Mesendoderm (in vitro differentiated cells): Measurements from ENCODE around the gene DSCAML1.
"Not testable (repeated sequence)": the region's sequence is repeated elsewhere in the genome, so short reads cannot be mapped to it uniquely, and the experiment has no call there.

Experiments used
- DNase-seq: peaks from one replicate; pipeline ENCODE4 v3.0.0; 2013
- H2AK5ac ChIP-seq: 2 replicates; pipeline ENCODE4 v1.6.1; 2013; ENCODE audit warnings: low read length, inconsistent platforms
- H2BK120ac ChIP-seq: 2 replicates; pipeline ENCODE4 v1.6.1; 2013; ENCODE audit warnings: low read depth, mild to moderate bottlenecking, low read length, moderate library complexity, mixed read lengths
- H2BK15ac ChIP-seq: replicated peaks from 2 replicates; pipeline ENCODE4 v1.6.1; 2013; ENCODE audit warnings: low read depth, mild to moderate bottlenecking, moderate library complexity
- H2BK5ac ChIP-seq: 2 replicates; pipeline ENCODE4 v1.6.1; 2013; ENCODE audit warnings: low read length, inconsistent platforms
- H3K18ac ChIP-seq: 2 replicates; pipeline ENCODE4 v1.6.1; 2013; ENCODE audit warnings: mild to moderate bottlenecking, low read length, mixed read lengths
- H3K23ac ChIP-seq: one replicate; pipeline ENCODE4 v1.6.1; 2013; ENCODE audit warnings: low read length
- H3K27ac ChIP-seq: 2 replicates; pipeline ENCODE4 v1.5.1; 2013; ENCODE audit warnings: low read depth, mild to moderate bottlenecking, inconsistent platforms, low read length, moderate library complexity
- H3K27me3 ChIP-seq: 2 replicates; pipeline ENCODE4 v1.6.1; 2013; ENCODE audit warnings: low read length, control low read depth, mild to moderate bottlenecking, inconsistent platforms; ENCODE audit not compliant: insufficient read depth, poor library complexity
- H3K36me3 ChIP-seq: 2 replicates; pipeline ENCODE4 v1.6.1; 2013; ENCODE audit warnings: low read length, inconsistent platforms; ENCODE audit not compliant: control insufficient read depth, insufficient read depth
- H3K4ac ChIP-seq: one replicate; pipeline ENCODE4 v1.6.1; 2013; ENCODE audit warnings: low read depth, mild to moderate bottlenecking, low read length, moderate library complexity
- H3K4me1 ChIP-seq: 2 replicates; pipeline ENCODE4 v1.6.1; 2013; ENCODE audit warnings: low read depth, low read length, inconsistent platforms; ENCODE audit not compliant: control insufficient read depth
- H3K4me2 ChIP-seq: 2 replicates; pipeline ENCODE4 v1.6.1; 2013; ENCODE audit warnings: low read length
- H3K4me3 ChIP-seq: 2 replicates; pipeline ENCODE4 v1.5.1; 2013; ENCODE audit warnings: mild to moderate bottlenecking, low read length
- H3K56ac ChIP-seq: one replicate; pipeline ENCODE4 v1.6.1; 2013; ENCODE audit warnings: low read length
- H3K79me1 ChIP-seq: 2 replicates; pipeline ENCODE4 v1.6.1; 2013; ENCODE audit warnings: low read length, inconsistent platforms
- H3K79me2 ChIP-seq: 2 replicates; pipeline ENCODE4 v1.6.1; 2013; ENCODE audit warnings: mild to moderate bottlenecking, low read length; ENCODE audit not compliant: control insufficient read depth, insufficient read depth
- H3K9ac ChIP-seq: 2 replicates; pipeline ENCODE4 v1.6.1; 2013; ENCODE audit warnings: low read length, inconsistent platforms
- H4K5ac ChIP-seq: one replicate; pipeline ENCODE4 v1.6.1; 2013; ENCODE audit warnings: low read length
- H4K8ac ChIP-seq: one replicate; pipeline ENCODE4 v1.6.1; 2013; ENCODE audit warnings: low read depth, mild to moderate bottlenecking, control low read depth, low read length, moderate library complexity
- WGBS: extraction: QIAGEN DNeasy Blood & Tissue Kit; methylation state at CpG from one replicate; pipeline ENCODE4 v1.1.7; 2013; ENCODE audit warnings: low lambda C conversion rate, missing lambda C conversion rate; ENCODE audit not compliant: insufficient coverage; ENCODE audit errors: extremely low coverage; 5-methylcytosine and 5-hydroxymethylcytosine counted together

DSCAML1 gene

GRCh38 chr11:117408356-117408755 is 388.7 kb downstream of the DSCAML1 start:
- H4K8ac ChIP-seq = no peak overlapping the region
- H2AK5ac ChIP-seq = no peak overlapping the region
- H2BK5ac ChIP-seq = no peak overlapping the region
- H3K9ac ChIP-seq = no peak overlapping the region
- H3K4me2 ChIP-seq = no peak overlapping the region
- H4K5ac ChIP-seq = no peak overlapping the region
- H2BK15ac ChIP-seq = no peak overlapping the region
- no peaks in the 10 kb centered on the region for H3K79me2 ChIP-seq
- no peak overlapping the region for H2BK120ac ChIP-seq
- H3K36me3 ChIP-seq = peaks cover 2% of the 10 kb centered on the region
- no CpG with 5 or more reads among the region's 3 CpGs for WGBS
- DNase-seq = no peak
- H3K79me1 ChIP-seq = no peaks in the 10 kb centered on the region
- H3K4ac ChIP-seq = no peak overlapping the region
- H3K23ac ChIP-seq = no peak overlapping the region
- no peak overlapping the region for H3K56ac ChIP-seq
- no peak overlapping the region for H3K18ac ChIP-seq
- H3K4me1 ChIP-seq = peaks cover 9% of the 10 kb centered on the region
- H3K4me3 ChIP-seq = no peak overlapping the region
- H3K27ac ChIP-seq = no peak overlapping the region
- H3K27me3 ChIP-seq = no peaks in the 10 kb centered on the region

- H3K18ac ChIP-seq = no peak overlapping the region
- H2AK5ac ChIP-seq = no peak overlapping the region
- H3K79me2 ChIP-seq = no peaks in the 10 kb centered on the region
- no peak for DNase-seq
- H4K5ac ChIP-seq = no peak overlapping the region
- H4K8ac ChIP-seq = no peak overlapping the region
- no peak overlapping the region for H3K4me3 ChIP-seq
- no peak overlapping the region for H2BK5ac ChIP-seq
- H3K27ac ChIP-seq = no peak overlapping the region
- peaks cover 7% of the 10 kb centered on the region for H3K4me1 ChIP-seq
- H3K36me3 ChIP-seq = peaks cover 2% of the 10 kb centered on the region
- no CpG with 5 or more reads among the region's 6 CpGs for WGBS
- H3K27me3 ChIP-seq = no peaks in the 10 kb centered on the region
- no peak overlapping the region for H3K9ac ChIP-seq
- H3K4me2 ChIP-seq = no peak overlapping the region
- H3K4ac ChIP-seq = no peak overlapping the region
- no peak overlapping the region for H3K23ac ChIP-seq
- no peak overlapping the region for H2BK15ac ChIP-seq
- H2BK120ac ChIP-seq = no peak overlapping the region
- H3K56ac ChIP-seq = no peak overlapping the region
- no peaks in the 10 kb centered on the region for H3K79me1 ChIP-seq
Observed at GRCh38 chr11:117407016-117407415, 390.0 kb downstream of the DSCAML1 start.

GRCh38 chr11:117405898-117406297 is 391.1 kb downstream of the DSCAML1 start:
- not testable (repeated sequence) for H3K56ac ChIP-seq, H3K79me1 ChIP-seq, DNase-seq, H3K23ac ChIP-seq, H3K79me2 ChIP-seq, H3K36me3 ChIP-seq, H3K9ac ChIP-seq, H3K27ac ChIP-seq, H4K8ac ChIP-seq, H3K4me2 ChIP-seq, H2BK15ac ChIP-seq, H2BK120ac ChIP-seq, H3K4me3 ChIP-seq, H3K27me3 ChIP-seq, H3K4me1 ChIP-seq, H3K4ac ChIP-seq, H2BK5ac ChIP-seq, H4K5ac ChIP-seq, H3K18ac ChIP-seq, H2AK5ac ChIP-seq
- WGBS = no CpG with 5 or more reads among the region's 2 CpGs

DNA sequence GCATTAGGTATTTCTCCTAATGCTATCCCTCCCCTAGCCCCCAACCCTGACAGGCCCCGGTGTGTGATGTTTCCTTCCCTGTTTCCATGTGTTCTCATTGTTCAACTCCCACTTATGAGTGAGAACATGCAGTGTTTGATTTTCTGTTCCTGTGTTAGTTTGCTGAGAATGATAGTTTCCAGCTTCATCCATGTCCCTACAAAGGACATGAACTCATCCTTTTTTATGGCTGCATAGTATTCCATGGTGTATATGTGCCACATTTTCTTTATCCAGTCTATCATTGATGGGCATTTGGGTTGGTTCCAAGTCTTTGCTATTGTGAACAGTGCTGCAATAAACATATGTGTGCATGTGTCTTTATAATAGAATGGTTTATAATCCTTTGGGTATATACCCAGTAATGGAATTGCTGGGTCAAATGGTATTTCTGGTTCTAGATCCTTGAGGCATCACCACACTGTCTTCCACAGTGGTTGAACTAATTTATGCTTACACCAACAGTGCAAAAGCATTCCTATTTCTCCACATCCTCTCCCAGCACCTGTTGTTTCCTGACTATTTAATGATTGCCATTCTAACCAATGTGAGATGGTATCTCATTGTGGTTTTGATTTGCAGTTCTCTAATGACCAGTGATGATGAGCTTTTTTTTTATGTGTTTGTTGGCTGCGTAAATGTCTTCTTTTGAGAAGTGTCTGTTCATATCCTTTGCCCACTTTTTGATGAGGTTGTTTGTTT is 397.7 kb downstream of the DSCAML1 start:
- not testable (repeated sequence) for H3K4me3 ChIP-seq, H3K4ac ChIP-seq, H2BK15ac ChIP-seq, H2BK120ac ChIP-seq, H3K79me2 ChIP-seq, H2BK5ac ChIP-seq, H3K23ac ChIP-seq, H2AK5ac ChIP-seq, H3K18ac ChIP-seq, H3K9ac ChIP-seq, H3K4me2 ChIP-seq, H4K5ac ChIP-seq, H3K56ac ChIP-seq, H3K27ac ChIP-seq, H3K4me1 ChIP-seq, H4K8ac ChIP-seq, DNase-seq, H3K27me3 ChIP-seq, H3K79me1 ChIP-seq
- WGBS = no CpG with 5 or more reads among the region's 2 CpGs
- H3K36me3 ChIP-seq = peaks cover 11% of the 10 kb centered on the region

- not testable (repeated sequence) for H4K5ac ChIP-seq, H3K18ac ChIP-seq, H3K56ac ChIP-seq, H3K4me3 ChIP-seq, DNase-seq, H3K27me3 ChIP-seq, H3K27ac ChIP-seq, H2BK120ac ChIP-seq, H3K79me1 ChIP-seq, H3K79me2 ChIP-seq, H3K4me2 ChIP-seq, H2BK5ac ChIP-seq, H3K4me1 ChIP-seq, H3K9ac ChIP-seq, H3K4ac ChIP-seq, H2AK5ac ChIP-seq, H3K23ac ChIP-seq, H4K8ac ChIP-seq, H2BK15ac ChIP-seq
- WGBS = no CpG with 5 or more reads among the region's 2 CpGs
- peaks cover 11% of the 10 kb centered on the region for H3K36me3 ChIP-seq
Observed at GRCh38 chr11:117398618-117399017, 398.4 kb downstream of the DSCAML1 start.

- Histone ChIP-seq H3K9ac (no peak overlapping the region), H3K36me3 (peaks cover 11% of the 10 kb centered on the region), H3K4ac (no peak overlapping the region), H4K5ac (no peak overlapping the region), H3K23ac (no peak overlapping the region), H2AK5ac (no peak overlapping the region), H3K79me2 (no peaks in the 10 kb centered on the region), H3K79me1 (no peaks in the 10 kb centered on the region), H3K56ac (no peak overlapping the region), H3K4me1 (no peaks in the 10 kb centered on the region), H3K4me2 (no peak overlapping the region), H4K8ac (no peak overlapping the region), H3K27me3 (no peaks in the 10 kb centered on the region), H2BK120ac (no peak overlapping the region), H3K18ac (no peak overlapping the region), H3K4me3 (no peak overlapping the region), H2BK5ac (no peak overlapping the region), H3K27ac (no peak overlapping the region), H2BK15ac (no peak overlapping the region)
- no peak for DNase-seq
- no CpG with 5 or more reads among the region's 8 CpGs for WGBS
Observed at GRCh38 chr11:117396970-117397369, 400.0 kb downstream of the DSCAML1 start.
